Stimulated activated CD8-positive, alpha-beta memory T cell treated with anti-CD3 and anti-CD28 coated beads, Interleukin-4, amount 100 ng/mL, for 4 hours (primary cell): ENCODE measurements around the gene AEN.

Experiments
- DNase-seq, 2 donors: peaks; one replicate each; pipeline ENCODE4 v3.0.0-alpha.2; 2020; ENCODE audit warnings: low read depth in 2 of 2, low spot score in 1 of 2

AEN gene

GRCh38 chr15:88649753-88650551, 28.8 kb downstream of the AEN start:
- no peak for DNase-seq

- no peak for DNase-seq
Measured at GRCh38 chr15:88650556-88650955, 29.4 kb downstream of the AEN start.

GRCh38 chr15:88651136-88651732, 30.1 kb downstream of the AEN start:
- no peak for DNase-seq

- DNase-seq = no peak
Measured at GRCh38 chr15:88651971-88652370, 30.8 kb downstream of the AEN start.

- no peak for DNase-seq
Measured at GRCh38 chr15:88652456-88653199, 31.5 kb downstream of the AEN start.

- DNase-seq = no peak
Measured at GRCh38 chr15:88653200-88654064, 32.3 kb downstream of the AEN start.

- DNase-seq = no peak
Measured at GRCh38 chr15:88654430-88655102, 33.4 kb downstream of the AEN start.

GRCh38 chr15:88655103-88655553, 34.0 kb downstream of the AEN start:
- DNase-seq = no peak

- no peak for DNase-seq
Measured at GRCh38 chr15:88655800-88656488, 34.8 kb downstream of the AEN start.

GRCh38 chr15:88656760-88657221, 35.7 kb downstream of the AEN start:
- no peak for DNase-seq

- no peak for DNase-seq
Measured at GRCh38 chr15:88657326-88658069, 36.4 kb downstream of the AEN start.

GRCh38 chr15:88658070-88658965, 37.2 kb downstream of the AEN start:
- DNase-seq = no peak

GRCh38 chr15:88658972-88659931, 38.1 kb downstream of the AEN start:
- no peak for DNase-seq

- no peak for DNase-seq
Measured at GRCh38 chr15:88661041-88661700, 40.0 kb downstream of the AEN start.

GRCh38 chr15:88661761-88662556, 40.8 kb downstream of the AEN start:
- DNase-seq = no peak
